Right atrium auricular region (tissue), 2 donors: Measurements from ENCODE around the gene COBL. TPM values are rescaled to one million over a fixed set of nuclear protein-coding genes. Genes with fewer than 3 reads are reported as not detected.
A peak's percentile ranks its signal among the peaks of the same experiment; 100 is the strongest.

Source experiments
- DNase-seq: peaks from one replicate; pipeline ENCODE4 v3.0.0-alpha.2; 2019; ENCODE audit warnings: low spot score
- H3K27ac ChIP-seq, 2 donors: fragments of 200-600 bp; sonication (generic); 1 replicate in 1 of 2; 2 replicates in 1 of 2; pipeline ENCODE4 v1.5.1; 2016 to 2019
- H3K27me3 ChIP-seq, 2 donors: fragments of 200-600 bp; sonication (generic); one replicate each; pipeline versions ENCODE4 v1.5.1 to v1.6.0; 2017 to 2019
- H3K36me3 ChIP-seq: fragments of 200-600 bp; sonication (generic); one replicate; pipeline ENCODE4 v1.5.1; 2016
- H3K4me1 ChIP-seq, 2 donors: fragments of 200-600 bp; sonication (generic); one replicate each; pipeline versions ENCODE4 v1.5.1 to v1.6.0; 2017 to 2019
- H3K4me3 ChIP-seq, 2 donors: fragments of 200-600 bp; sonication (generic); 1 replicate in 1 of 2; 2 replicates in 1 of 2; pipeline ENCODE4 v1.5.1; 2017 to 2019; ENCODE audit warnings: mild to moderate bottlenecking in 1 of 2, moderate library complexity in 1 of 2
- H3K9me3 ChIP-seq, 2 donors: fragments of 200-600 bp; sonication (generic); one replicate each; pipeline ENCODE4 v1.5.1; 2019
- total RNA-seq, 2 donors: library from RNA; depleted of rRNA; stranded (reverse); fragments of >200 nt; gene quantifications; one replicate each; pipeline ENCODE4 v1.1.0, GENCODE V29; 2016
- TF ChIP-seq, protein P1 (sequence below), 2 donors: fragments of 200-600 bp; sonication (generic); IDR thresholded peaks; one replicate each; pipeline ENCODE4 v1.5.1; 2019; ENCODE audit warnings: antibody characterized with exemption in 2 of 2

The COBL gene
- total RNA-seq, 2 donors from 2014 or later, result 26.3 to 31.4 TPM

DNA sequence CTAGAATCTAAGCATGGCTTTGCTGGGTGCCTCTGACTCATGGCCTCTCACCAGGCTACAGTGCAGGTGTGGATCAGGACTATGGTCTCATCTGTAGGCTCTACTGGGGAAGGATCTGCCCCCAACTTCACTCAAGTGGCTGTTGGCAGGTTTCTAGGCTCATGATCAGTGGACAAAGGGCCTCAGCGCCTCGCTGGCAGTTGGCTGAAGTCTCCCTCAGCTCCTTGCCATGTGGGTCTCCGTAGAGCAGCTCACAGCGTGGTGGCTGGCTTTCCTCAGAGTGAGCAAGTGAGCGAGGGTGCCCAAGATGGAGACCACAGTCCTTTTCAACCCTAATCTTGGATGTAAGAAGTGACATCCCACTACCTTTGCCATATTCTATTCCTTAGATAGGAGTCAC, 238.0 kb downstream of the COBL start:
- H3K4me1 ChIP-seq, result peaks cover 0 to 52% of the 10 kb centered on the region in 2 donors
- no peak for DNase-seq
- peak overlapping the region in 1 of 2 donors; percentile 3 for H3K27ac ChIP-seq

DNA sequence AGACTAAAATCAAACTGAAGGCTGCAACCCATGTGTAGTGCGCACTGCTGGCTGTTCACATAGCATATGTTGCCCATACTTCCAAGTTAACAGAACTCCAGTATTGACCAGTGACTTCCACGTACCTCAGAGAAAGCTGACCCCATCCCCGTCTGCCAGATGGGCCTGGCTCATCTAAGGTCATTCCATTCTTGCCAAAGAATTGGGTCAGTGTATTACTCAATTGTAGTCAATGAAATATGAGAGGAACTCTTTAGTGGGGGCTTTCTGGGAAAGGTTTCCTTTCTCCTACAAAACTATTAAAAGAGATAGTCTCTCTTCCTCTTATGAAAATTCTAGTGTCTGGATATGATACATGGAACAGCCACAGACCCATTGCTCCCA, 238.6 kb downstream of the COBL start:
- no peak overlapping the region for H3K4me3 ChIP-seq
- no peak for DNase-seq
- no peaks in the 10 kb centered on the region for H3K9me3 ChIP-seq
- H3K4me1 ChIP-seq, result peaks cover 0 to 51% of the 10 kb centered on the region in 2 donors
- H3K27me3 ChIP-seq, result no peaks in the 10 kb centered on the region
- TF ChIP-seq, protein P1, sequence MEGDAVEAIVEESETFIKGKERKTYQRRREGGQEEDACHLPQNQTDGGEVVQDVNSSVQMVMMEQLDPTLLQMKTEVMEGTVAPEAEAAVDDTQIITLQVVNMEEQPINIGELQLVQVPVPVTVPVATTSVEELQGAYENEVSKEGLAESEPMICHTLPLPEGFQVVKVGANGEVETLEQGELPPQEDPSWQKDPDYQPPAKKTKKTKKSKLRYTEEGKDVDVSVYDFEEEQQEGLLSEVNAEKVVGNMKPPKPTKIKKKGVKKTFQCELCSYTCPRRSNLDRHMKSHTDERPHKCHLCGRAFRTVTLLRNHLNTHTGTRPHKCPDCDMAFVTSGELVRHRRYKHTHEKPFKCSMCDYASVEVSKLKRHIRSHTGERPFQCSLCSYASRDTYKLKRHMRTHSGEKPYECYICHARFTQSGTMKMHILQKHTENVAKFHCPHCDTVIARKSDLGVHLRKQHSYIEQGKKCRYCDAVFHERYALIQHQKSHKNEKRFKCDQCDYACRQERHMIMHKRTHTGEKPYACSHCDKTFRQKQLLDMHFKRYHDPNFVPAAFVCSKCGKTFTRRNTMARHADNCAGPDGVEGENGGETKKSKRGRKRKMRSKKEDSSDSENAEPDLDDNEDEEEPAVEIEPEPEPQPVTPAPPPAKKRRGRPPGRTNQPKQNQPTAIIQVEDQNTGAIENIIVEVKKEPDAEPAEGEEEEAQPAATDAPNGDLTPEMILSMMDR (IDR thresholded peaks at IDR 0.05), result no peak
- no peaks in the 10 kb centered on the region for H3K36me3 ChIP-seq
- H3K27ac ChIP-seq, result peak overlapping the region in 1 of 2 donors; percentile 3

More for the DNA sequence above, 238.0 kb downstream of the COBL start:
- no peaks in the 10 kb centered on the region for H3K9me3 ChIP-seq
- TF ChIP-seq, protein P1 (IDR thresholded peaks at IDR 0.05), result no peak
- no peaks in the 10 kb centered on the region for H3K27me3 ChIP-seq
- no peaks in the 10 kb centered on the region for H3K36me3 ChIP-seq
- H3K4me3 ChIP-seq, result no peak overlapping the region

DNA sequence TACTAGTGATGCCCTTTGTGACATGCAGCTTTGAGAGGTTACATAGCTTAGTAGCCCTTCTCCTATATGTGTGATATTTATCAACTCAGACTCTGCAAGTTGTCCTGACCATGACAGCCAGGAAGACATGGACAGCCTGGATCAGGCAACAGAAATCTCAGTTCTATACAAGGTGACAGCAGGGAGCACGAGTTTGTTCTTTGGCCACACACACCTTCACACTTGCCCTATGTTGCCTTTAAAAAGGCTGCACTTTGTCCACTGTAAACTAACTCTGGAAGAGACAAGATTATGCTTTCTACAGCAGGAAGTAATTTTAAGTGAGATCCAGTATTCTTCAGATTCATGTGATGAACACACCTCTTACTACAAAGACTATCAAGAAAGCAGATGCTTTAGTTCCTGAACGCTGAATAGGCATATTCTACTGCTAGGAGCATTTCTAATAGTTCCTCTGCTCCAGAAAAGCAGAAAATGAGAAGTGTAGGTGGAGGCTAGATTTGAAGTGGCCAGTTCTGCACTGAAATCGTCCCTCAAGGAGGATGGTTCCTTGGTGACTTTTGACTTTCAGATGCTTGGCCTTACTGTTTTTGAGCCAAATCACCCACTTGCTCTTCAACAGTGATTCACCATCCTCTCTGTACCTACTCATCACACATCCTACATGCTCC, 239.2 kb downstream of the COBL start:
- no peaks in the 10 kb centered on the region for H3K27me3 ChIP-seq
- peaks cover 0 to 47% of the 10 kb centered on the region in 2 donors for H3K4me1 ChIP-seq
- peak overlapping the region in 1 of 2 donors; percentile 3 for H3K27ac ChIP-seq
- H3K36me3 ChIP-seq, result no peaks in the 10 kb centered on the region
- no peaks in the 10 kb centered on the region for H3K9me3 ChIP-seq
- TF ChIP-seq, protein P1 (IDR thresholded peaks at IDR 0.05), result no peak
- no peak overlapping the region for H3K4me3 ChIP-seq
- no peak for DNase-seq

DNA sequence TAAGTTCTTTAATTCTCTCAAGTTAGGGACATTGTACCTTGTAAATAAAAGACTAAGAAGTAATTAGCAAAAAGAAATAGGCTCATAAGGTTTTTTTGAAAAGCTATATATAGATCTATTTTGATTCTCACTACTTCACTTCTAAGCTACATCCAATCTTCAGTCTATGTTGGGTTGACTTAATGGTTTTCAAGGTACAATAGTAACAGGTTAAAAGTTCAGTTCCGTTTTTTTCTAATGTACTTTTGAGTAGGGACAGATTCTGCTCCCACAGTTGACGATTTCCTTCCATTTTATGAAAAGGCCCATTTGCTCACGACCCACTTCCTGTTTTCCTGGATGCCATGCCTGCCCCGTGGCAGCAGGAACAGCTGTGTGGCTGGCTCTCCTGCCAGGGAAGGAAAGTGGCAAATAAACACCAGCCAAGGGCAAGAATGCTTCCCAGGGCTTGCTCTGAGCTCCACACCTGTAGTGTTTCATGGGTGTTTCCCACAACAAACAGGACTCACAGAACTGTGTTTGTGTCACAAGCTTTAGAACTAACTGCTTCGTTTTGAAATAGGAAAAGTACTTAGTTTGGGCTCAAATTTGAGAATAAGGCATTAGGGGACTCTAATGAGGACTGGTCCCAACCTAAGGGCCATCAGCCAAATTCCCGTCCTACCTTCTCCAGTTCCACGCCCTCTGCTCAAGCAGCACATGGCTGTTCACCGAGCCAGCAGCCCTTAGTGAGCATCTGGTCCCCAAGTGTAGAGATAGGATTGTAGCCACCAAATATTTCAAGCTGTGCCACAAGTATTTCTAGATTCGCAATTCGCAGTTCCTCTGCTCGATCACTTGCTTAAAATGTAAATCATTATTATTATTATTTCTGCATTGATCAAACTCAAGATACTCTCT, 240.7 kb downstream of the COBL start:
- H3K9me3 ChIP-seq, result no peaks in the 10 kb centered on the region
- TF ChIP-seq, protein P1 (IDR thresholded peaks at IDR 0.05), result no peak
- H3K4me1 ChIP-seq, result peaks cover 0 to 47% of the 10 kb centered on the region in 2 donors
- no peaks in the 10 kb centered on the region for H3K36me3 ChIP-seq
- H3K27ac ChIP-seq, result peak overlapping the region; percentile 57 to 70
- no peaks in the 10 kb centered on the region for H3K27me3 ChIP-seq
- H3K4me3 ChIP-seq, result no peak overlapping the region
- no peak for DNase-seq

DNA sequence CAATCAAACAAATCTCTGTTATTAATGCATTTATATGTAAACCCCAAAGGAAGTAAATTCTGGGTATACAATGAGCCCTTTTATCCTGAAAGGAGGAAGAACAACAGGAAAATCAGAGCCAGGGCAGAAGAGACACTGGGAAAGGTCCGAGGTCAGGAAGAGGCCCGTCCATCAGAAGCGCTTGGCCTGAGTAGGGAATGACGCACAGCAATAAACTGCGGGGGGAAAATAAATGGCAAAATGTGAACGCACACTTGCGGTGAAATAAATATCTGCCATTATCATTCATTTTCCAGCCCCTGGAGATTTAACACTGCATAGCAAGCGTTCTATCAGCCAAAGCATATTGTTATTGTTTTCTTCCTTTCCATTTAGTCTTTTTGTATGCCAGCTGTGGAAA, 243.4 kb downstream of the COBL start:
- Histone ChIP-seq H3K4me1 (peaks cover 0 to 54% of the 10 kb centered on the region in 2 donors), H3K27me3 (no peaks in the 10 kb centered on the region), H3K36me3 (no peaks in the 10 kb centered on the region), H3K27ac (no peak overlapping the region), H3K4me3 (no peak overlapping the region), H3K9me3 (no peaks in the 10 kb centered on the region)
- TF ChIP-seq, protein P1 (IDR thresholded peaks at IDR 0.05), result no peak
- DNase-seq, result no peak
